H9 (cell line): ENCODE measurements around the gene KIF24. TPM values are rescaled to one million over a fixed set of nuclear protein-coding genes. Genes with fewer than 3 reads are reported as not detected.

Experiments
- DNase-seq: peaks from one replicate; pipeline ENCODE4 v3.0.0-alpha.2; 2017
- H2AFZ ChIP-seq: one replicate; pipeline ENCODE4 v1.6.1; 2013; ENCODE audit warnings: mild to moderate bottlenecking, low read length, control low read depth, moderate library complexity
- H2AK5ac ChIP-seq: 2 replicates; pipeline ENCODE4 v1.6.1; 2013; ENCODE audit warnings: low read length, control low read depth, mixed read lengths; ENCODE audit not compliant: insufficient read length
- H2BK120ac ChIP-seq: one replicate; pipeline ENCODE4 v1.6.1; 2013; ENCODE audit warnings: low read depth, mild to moderate bottlenecking, low read length, control low read depth, inconsistent platforms; ENCODE audit not compliant: poor library complexity, severe bottlenecking
- H2BK12ac ChIP-seq: 2 replicates; pipeline ENCODE4 v1.6.1; 2013; ENCODE audit warnings: low read length, control low read depth, mixed read lengths, low read depth; ENCODE audit not compliant: insufficient read length
- H2BK15ac ChIP-seq: 2 replicates; pipeline ENCODE4 v1.6.1; 2013; ENCODE audit warnings: low read depth, low read length, control low read depth
- H2BK20ac ChIP-seq: one replicate; pipeline ENCODE4 v1.6.1; 2013; ENCODE audit warnings: low read depth, mild to moderate bottlenecking, low read length, control low read depth, inconsistent platforms; ENCODE audit not compliant: poor library complexity, severe bottlenecking
- H2BK5ac ChIP-seq: 2 replicates; pipeline ENCODE4 v1.6.1; 2013; ENCODE audit warnings: low read length, control low read depth, mixed read lengths; ENCODE audit not compliant: insufficient read length
- H3K14ac ChIP-seq: 2 replicates; pipeline ENCODE4 v1.6.1; 2013; ENCODE audit warnings: low read length, control low read depth; ENCODE audit not compliant: insufficient read depth
- H3K18ac ChIP-seq: 2 replicates; pipeline ENCODE4 v1.6.1; 2013; ENCODE audit warnings: low read depth, mild to moderate bottlenecking, mixed read lengths, low read length, control low read depth; ENCODE audit not compliant: insufficient read length
- H3K23ac ChIP-seq: 2 replicates; pipeline ENCODE4 v1.6.1; 2013; ENCODE audit warnings: low read length, control low read depth, mixed read lengths, low read depth; ENCODE audit not compliant: insufficient read length
- H3K23me2 ChIP-seq: 2 replicates; pipeline ENCODE4 v1.6.1; 2013; ENCODE audit warnings: low read depth, mild to moderate bottlenecking, mixed read lengths, low read length, control low read depth; ENCODE audit not compliant: insufficient read length, poor library complexity, severe bottlenecking
- H3K27ac ChIP-seq: 2 replicates; pipeline ENCODE4 v1.5.1; 2013; ENCODE audit warnings: low read length, control low read depth, mixed read lengths, low read depth; ENCODE audit not compliant: insufficient read length
- H3K27me3 ChIP-seq: 2 replicates; pipeline ENCODE4 v1.6.1; 2013; ENCODE audit warnings: low read length, control low read depth, inconsistent platforms; ENCODE audit not compliant: insufficient read depth
- H3K4ac ChIP-seq: 2 replicates; pipeline ENCODE4 v1.6.1; 2013; ENCODE audit warnings: low read depth, mild to moderate bottlenecking, control low read depth, inconsistent platforms, low read length, moderate library complexity
- H3K4me1 ChIP-seq: 2 replicates; pipeline ENCODE4 v1.6.1; 2013; ENCODE audit warnings: low read length, control low read depth, inconsistent platforms; ENCODE audit not compliant: insufficient read depth
- H3K4me2 ChIP-seq: 2 replicates; pipeline ENCODE4 v1.6.1; 2013; ENCODE audit warnings: low read length, control low read depth, mixed read lengths; ENCODE audit not compliant: insufficient read length, insufficient read depth
- H3K56ac ChIP-seq: 2 replicates; pipeline ENCODE4 v1.6.1; 2013; ENCODE audit warnings: low read depth, mild to moderate bottlenecking, mixed read lengths, low read length, control low read depth; ENCODE audit not compliant: insufficient read length
- H3K79me1 ChIP-seq: 2 replicates; pipeline ENCODE4 v1.6.1; 2013; ENCODE audit warnings: low read depth, mild to moderate bottlenecking, moderate library complexity, low read length, control low read depth, inconsistent platforms; ENCODE audit not compliant: insufficient read depth, poor library complexity, severe bottlenecking
- H3K79me2 ChIP-seq: 2 replicates; pipeline ENCODE4 v1.6.1; 2013; ENCODE audit warnings: low read length, control low read depth, inconsistent platforms; ENCODE audit not compliant: insufficient read depth
- H3K9ac ChIP-seq: 2 replicates; pipeline ENCODE4 v1.6.1; 2013; ENCODE audit warnings: low read length, control low read depth, mixed read lengths; ENCODE audit not compliant: insufficient read length; ENCODE audit errors: extremely low read depth
- H3K9me3 ChIP-seq: one replicate; pipeline ENCODE4 v1.6.1; 2013; ENCODE audit warnings: low read depth, low read length, inconsistent platforms; ENCODE audit not compliant: control insufficient read depth
- H3T11ph ChIP-seq: one replicate; pipeline ENCODE4 v1.6.1; 2013; ENCODE audit warnings: mild to moderate bottlenecking, low read length, control low read depth, inconsistent platforms
- H4K20me1 ChIP-seq: one replicate; pipeline ENCODE4 v1.6.1; 2013; ENCODE audit not compliant: control insufficient read depth, insufficient read length, insufficient read depth
- H4K5ac ChIP-seq: 2 replicates; pipeline ENCODE4 v1.6.1; 2013; ENCODE audit warnings: low read depth, mild to moderate bottlenecking, mixed read lengths, low read length, control low read depth; ENCODE audit not compliant: insufficient read length
- H4K8ac ChIP-seq: replicated peaks from 2 replicates; pipeline ENCODE4 v1.6.1; 2013; ENCODE audit warnings: low read length, control low read depth, mixed read lengths, low read depth; ENCODE audit not compliant: insufficient read length
- H4K91ac ChIP-seq: 2 replicates; pipeline ENCODE4 v1.6.1; 2013; ENCODE audit warnings: low read depth, mild to moderate bottlenecking, moderate library complexity, mixed read lengths, low read length, control low read depth; ENCODE audit not compliant: insufficient read length
- H3K27ac Mint-ChIP-seq, 3 experiments: 2 replicates in 2 of 3; 3 replicates in 1 of 3; pipeline ENCODE4 v1.8.0; 2020 to 2021; ENCODE audit warnings: mixed read lengths in 3 of 3, mild to moderate bottlenecking in 1 of 3, moderate library complexity in 1 of 3
- H3K27me3 Mint-ChIP-seq: 2 replicates; pipeline ENCODE4 v1.8.0; 2021; ENCODE audit warnings: low read depth, mild to moderate bottlenecking, moderate library complexity, mixed read lengths
- H3K36me3 Mint-ChIP-seq, 3 experiments: 2 replicates in 2 of 3; 3 replicates in 1 of 3; pipeline ENCODE4 v1.8.0; 2020 to 2021; ENCODE audit warnings: low read depth in 3 of 3, mixed read lengths in 3 of 3; ENCODE audit not compliant: insufficient read depth in 1 of 3
- H3K4me1 Mint-ChIP-seq, 2 experiments: 2 replicates each; pipeline ENCODE4 v1.8.0; 2020; ENCODE audit warnings: mixed read lengths in 2 of 2
- H3K4me3 Mint-ChIP-seq, 2 experiments: 2 replicates in 1 of 2; 3 replicates in 1 of 2; pipeline ENCODE4 v1.8.0; 2020 to 2021; ENCODE audit warnings: mild to moderate bottlenecking in 2 of 2, mixed read lengths in 2 of 2, moderate library complexity in 1 of 2
- H3K9me3 Mint-ChIP-seq, 2 experiments: 2 replicates in 1 of 2; 3 replicates in 1 of 2; pipeline ENCODE4 v1.8.0; 2020; ENCODE audit warnings: mild to moderate bottlenecking in 2 of 2, mixed read lengths in 2 of 2, moderate library complexity in 1 of 2
- whole genome bisulfite sequencing: extraction: QIAGEN DNeasy Blood & Tissue Kit; methylation state at CpG from one replicate; pipeline ENCODE4 v1.1.7; 2013; ENCODE audit warnings: missing lambda C conversion rate, low lambda C conversion rate, mixed read lengths; ENCODE audit not compliant: insufficient read length; ENCODE audit errors: extremely low coverage; 5-methylcytosine and 5-hydroxymethylcytosine counted together
- total RNA-seq: library from RNA; stranded (reverse); gene quantifications from 2 replicates; pipeline ENCODE4 v1.2.1, GENCODE V29; 2021
- TF ChIP-seq, protein P1 (sequence below): fragments of 200-600 bp; sonication (generic); conservative IDR thresholded peaks from 3 replicates; pipeline ENCODE4 v1.8.0; 2021; ENCODE audit warnings: antibody characterized with exemption, mild to moderate bottlenecking

KIF24 gene
- total RNA-seq, 1 experiment from 2014 or later, result 4.0 TPM

- Histone ChIP-seq H3K27ac (no peak overlapping the region), H3K4me2 (no peak overlapping the region), H2BK12ac (no peak overlapping the region), H2AFZ (no peak overlapping the region), H4K5ac (no peak overlapping the region), H2BK120ac (no peak overlapping the region), H4K20me1 (no peaks in the 10 kb centered on the region), H2BK20ac (no peak overlapping the region), H3K14ac (no peak overlapping the region), H3K9me3 (no peaks in the 10 kb centered on the region), H3K79me1 (no peaks in the 10 kb centered on the region), H2AK5ac (no peak overlapping the region), H2BK15ac (no peak overlapping the region), H3K56ac (no peak overlapping the region), H3K27me3 (no peaks in the 10 kb centered on the region), H3K18ac (no peak overlapping the region), H3K9ac (no peak overlapping the region), H3K79me2 (no peaks in the 10 kb centered on the region), H4K91ac (no peak overlapping the region), H4K8ac (no peak overlapping the region), H3K4ac (no peak overlapping the region), H3K23ac (no peak overlapping the region), H3K4me1 (no peaks in the 10 kb centered on the region), H2BK5ac (no peak overlapping the region), H3K23me2 (no peaks in the 10 kb centered on the region), H3T11ph (no peak overlapping the region)
- H3K4me1 Mint-ChIP-seq, result no peaks in the 10 kb centered on the region
- H3K36me3 Mint-ChIP-seq, result no peaks in the 10 kb centered on the region; a peak in 1 of 7 replicates
- no peaks in the 10 kb centered on the region for H3K27me3 Mint-ChIP-seq
- no peak overlapping the region for H3K27ac Mint-ChIP-seq
- TF ChIP-seq, protein P1, sequence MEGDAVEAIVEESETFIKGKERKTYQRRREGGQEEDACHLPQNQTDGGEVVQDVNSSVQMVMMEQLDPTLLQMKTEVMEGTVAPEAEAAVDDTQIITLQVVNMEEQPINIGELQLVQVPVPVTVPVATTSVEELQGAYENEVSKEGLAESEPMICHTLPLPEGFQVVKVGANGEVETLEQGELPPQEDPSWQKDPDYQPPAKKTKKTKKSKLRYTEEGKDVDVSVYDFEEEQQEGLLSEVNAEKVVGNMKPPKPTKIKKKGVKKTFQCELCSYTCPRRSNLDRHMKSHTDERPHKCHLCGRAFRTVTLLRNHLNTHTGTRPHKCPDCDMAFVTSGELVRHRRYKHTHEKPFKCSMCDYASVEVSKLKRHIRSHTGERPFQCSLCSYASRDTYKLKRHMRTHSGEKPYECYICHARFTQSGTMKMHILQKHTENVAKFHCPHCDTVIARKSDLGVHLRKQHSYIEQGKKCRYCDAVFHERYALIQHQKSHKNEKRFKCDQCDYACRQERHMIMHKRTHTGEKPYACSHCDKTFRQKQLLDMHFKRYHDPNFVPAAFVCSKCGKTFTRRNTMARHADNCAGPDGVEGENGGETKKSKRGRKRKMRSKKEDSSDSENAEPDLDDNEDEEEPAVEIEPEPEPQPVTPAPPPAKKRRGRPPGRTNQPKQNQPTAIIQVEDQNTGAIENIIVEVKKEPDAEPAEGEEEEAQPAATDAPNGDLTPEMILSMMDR, result no peak
- DNase-seq, result no peak
- no peaks in the 10 kb centered on the region for H3K9me3 Mint-ChIP-seq
- no peak overlapping the region for H3K4me3 Mint-ChIP-seq
- WGBS, result no CpG with 5 or more reads among the region's 2 CpGs
Measured at GRCh38 chr9:34292552-34292951, 36.5 kb downstream of the KIF24 start.
